A549 (cell line): ENCODE measurements around the gene OTULIN. TPM values are rescaled to one million over a fixed set of nuclear protein-coding genes. Genes with fewer than 3 reads are reported as not detected.

Experiments
- ATAC-seq, 2 experiments: fragments of 200-7000 bp in 1 of 2; fragments of >200 bp in 1 of 2; cut with Nextera tagmentation in 1 of 2; cut with Tn5 transposase in 1 of 2; 3 replicates each; pipeline versions ENCODE4 v1.8.0 to v1.9.1; 2018 to 2020; ENCODE audit warnings: mild to moderate bottlenecking in 1 of 2, moderate library complexity in 1 of 2
- CTCF ChIA-PET: fragments of 300-600 bp; sonication (Branson Sonifier 250); formaldehyde crosslinking; extraction: SDS; loops from one replicate; lab custom pipeline; 2021; ENCODE audit warnings: antibody characterized with exemption, inconsistent platforms; lab: Yijun Ruan, JAX
- POLR2A ChIA-PET: fragments of 350-600 bp; formaldehyde crosslinking; extraction: SDS; loops from one replicate; lab custom pipeline; 2021; ENCODE audit warnings: antibody characterized with exemption, inconsistent platforms; lab: Yijun Ruan, JAX
- DNase-seq, 2 experiments: peaks; one replicate each; pipeline versions ENCODE4 v3.0.0 to v3.0.0-alpha.2; 2011 to 2016; ENCODE audit warnings: low read depth in 1 of 2, low spot score in 1 of 2
- FAIRE-seq: peaks from 2 replicates; lab custom pipeline; 2011; peaks lifted over from hg19 to GRCh38; lab: Jason Lieb, UNC
- H3K27ac ChIP-seq, 2 experiments: fragments of >200 bp; sonication (Bioruptor Twin); formaldehyde crosslinking; 3 replicates each; pipeline ENCODE4 v1.5.1; 2016 to 2017
- H3K4me1 ChIP-seq: fragments of >200 bp; sonication (Bioruptor Twin); formaldehyde crosslinking; 3 replicates; pipeline ENCODE4 v1.6.1; 2016
- H3K4me2 ChIP-seq: fragments of >200 bp; sonication (Bioruptor Twin); formaldehyde crosslinking; 3 replicates; pipeline ENCODE4 v1.6.1; 2016
- H3K4me3 ChIP-seq: fragments of >200 bp; sonication (Bioruptor Twin); formaldehyde crosslinking; 3 replicates; pipeline ENCODE4 v1.5.1; 2016
- H3K9me3 ChIP-seq: fragments of >200 bp; sonication (Bioruptor Twin); formaldehyde crosslinking; 3 replicates; pipeline ENCODE4 v1.6.1; 2016
- CBX2 ChIP-seq: fragments of 200-600 bp; sonication (generic); IDR thresholded peaks from 2 replicates; pipeline ENCODE4 v1.6.1; 2016; ENCODE audit warnings: low read depth, mild to moderate bottlenecking, borderline replicate concordance
- E2F6 ChIP-seq: IDR thresholded peaks from 2 replicates; pipeline ENCODE4 v1.6.1; 2012; ENCODE audit warnings: low read depth, borderline replicate concordance
- EHMT2 ChIP-seq: fragments of 200-600 bp; sonication (generic); IDR thresholded peaks from 2 replicates; pipeline ENCODE4 v1.6.1; 2016; ENCODE audit warnings: antibody characterized with exemption, low read depth, mild to moderate bottlenecking, moderate library complexity
- ELK1 ChIP-seq: fragments of 150-350 bp; IDR thresholded peaks from 2 replicates; pipeline ENCODE4 v1.6.1; 2014; ENCODE audit warnings: low read depth, mild to moderate bottlenecking, low read length
- FOSB ChIP-seq: fragments of 250-450 bp; sonication (Bioruptor Pico); IDR thresholded peaks from 2 replicates; pipeline ENCODE4 v1.5.0; 2020; ENCODE audit warnings: mild to moderate bottlenecking, moderate library complexity
- GATA3 ChIP-seq: IDR thresholded peaks from 2 replicates; pipeline ENCODE4 v1.6.1; 2012; ENCODE audit warnings: borderline replicate concordance
- HEYL ChIP-seq: fragments of 250-450 bp; sonication (Bioruptor Pico); IDR thresholded peaks from 2 replicates; pipeline ENCODE4 v1.8.0; 2021; ENCODE audit warnings: mild to moderate bottlenecking, moderate library complexity
- HOXB13 ChIP-seq: fragments of 250-450 bp; sonication (Bioruptor Pico); IDR thresholded peaks from 2 replicates; pipeline ENCODE4 v1.5.0; 2020; ENCODE audit warnings: low read depth, mild to moderate bottlenecking, moderate library complexity
- MAFK ChIP-seq: fragments of 450-650 bp; IDR thresholded peaks from 2 replicates; pipeline ENCODE4 v1.6.1; 2014; ENCODE audit not compliant: partially characterized antibody
- MAZ ChIP-seq: fragments of 150-350 bp; IDR thresholded peaks from 2 replicates; pipeline ENCODE4 v1.6.1; 2014; ENCODE audit warnings: antibody characterized with exemption, low read depth, low read length, borderline replicate concordance
- MYC ChIP-seq: IDR thresholded peaks from 2 replicates; pipeline ENCODE4 v1.6.1; 2012; ENCODE audit warnings: mild to moderate bottlenecking, inconsistent platforms, low read length, improper control_type of control experiment, borderline replicate concordance
- NPAS2 ChIP-seq: fragments of 250-450 bp; sonication (Bioruptor Pico); IDR thresholded peaks from 2 replicates; pipeline ENCODE4 v1.8.0; 2022; ENCODE audit warnings: mild to moderate bottlenecking, moderate library complexity, borderline replicate concordance
- RCOR1 ChIP-seq: fragments of 150-350 bp; IDR thresholded peaks from 2 replicates; pipeline ENCODE4 v1.6.1; 2014; ENCODE audit warnings: antibody characterized with exemption, low read length, low read depth
- REST ChIP-seq: fragments of 200-600 bp; sonication (generic); IDR thresholded peaks from 2 replicates; pipeline ENCODE4 v1.6.1; 2016; ENCODE audit warnings: antibody characterized with exemption, mild to moderate bottlenecking, moderate library complexity
- TFCP2L1 ChIP-seq: fragments of 250-450 bp; sonication (Bioruptor Pico); IDR thresholded peaks from 2 replicates; pipeline ENCODE4 v1.5.0; 2021; ENCODE audit warnings: mild to moderate bottlenecking
- ZC3H11A ChIP-seq: fragments of 450-650 bp; IDR thresholded peaks from 2 replicates; pipeline ENCODE4 v1.6.1; 2014; ENCODE audit warnings: antibody characterized with exemption, mild to moderate bottlenecking
- ZNF302 ChIP-seq: fragments of 250-450 bp; sonication (Bioruptor Pico); IDR thresholded peaks from 2 replicates; pipeline ENCODE4 v1.9.0; 2021; ENCODE audit warnings: inconsistent platforms, mild to moderate bottlenecking, moderate library complexity
- WGBS: methylation state at CpG from one replicate; pipeline ENCODE4 v1.1.6; 2017; ENCODE audit errors: missing lambda C conversion rate; 5-methylcytosine and 5-hydroxymethylcytosine counted together
- polyA plus RNA-seq, 4 experiments: library from polyadenylated mRNA; depleted of rRNA in 3 of 4; stranded (reverse); fragments of >200 nt; fragmentation: RNase III in 1 of 4; extraction: RNeasy Plus Mini Kit Qiagen cat#74134 plus additional on column Dnase treatment in 1 of 4; gene quantifications; 2 replicates in 3 of 4; 3 replicates in 1 of 4; pipeline ENCODE4 v1.2.3, GENCODE V29; 2011 to 2017
- TF ChIP-seq, protein P1 (sequence below): IDR thresholded peaks from 2 replicates; pipeline ENCODE4 v1.6.1; 2012
- TF ChIP-seq, protein P2 (sequence below): fragments of >200 bp; sonication (Bioruptor Twin); formaldehyde crosslinking; IDR thresholded peaks from 3 replicates; pipeline ENCODE4 v1.5.1; 2016
- TF ChIP-seq, protein P3 (sequence below): fragments of 250-450 bp; sonication (Bioruptor Pico); IDR thresholded peaks from 2 replicates; pipeline ENCODE4 v1.5.0; 2021; ENCODE audit warnings: mild to moderate bottlenecking, moderate library complexity, borderline replicate concordance

Gene OTULIN
- polyA plus RNA-seq, 2 of the 4 experiments (the other 2 are of a cell fraction) = 13.5 to 17.8 TPM

DNA sequence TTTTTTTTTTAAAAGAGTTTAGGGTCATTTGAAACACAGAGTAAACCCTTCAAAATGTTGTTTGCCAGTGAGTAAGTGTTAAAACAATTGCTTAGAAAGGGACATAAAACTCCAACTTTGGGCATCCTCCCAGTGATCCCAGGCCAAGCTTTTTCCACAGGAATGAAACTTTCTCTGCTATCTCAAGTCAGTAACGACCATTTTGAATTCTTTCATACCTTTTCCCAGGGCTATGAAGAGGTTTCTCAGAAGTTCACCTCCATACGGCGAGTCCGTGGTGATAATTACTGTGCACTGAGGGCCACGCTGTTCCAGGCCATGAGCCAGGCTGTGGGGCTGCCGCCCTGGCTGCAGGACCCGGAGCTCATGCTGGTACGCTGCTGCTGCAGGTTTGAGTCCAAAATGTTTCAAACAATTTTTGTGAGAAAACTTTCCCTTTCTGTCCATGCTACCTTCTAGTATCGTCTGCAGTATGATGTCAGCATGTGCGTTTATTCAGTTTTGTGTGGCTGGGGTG, 16.8 kb downstream of the OTULIN start:
- POLR2A ChIA-PET = no interaction called here
- Histone ChIP-seq H3K27ac (no peak overlapping the region), H3K9me3 (no peaks in the 10 kb centered on the region), H3K4me1 (0 out of 3 replicates have a peak, but pooled peaks cover 3% of the 10 kb centered on the region), H3K4me3 (no peak overlapping the region), H3K4me2 (no peak overlapping the region)
- no peak for FAIRE-seq
- ATAC-seq = no peak
- TF ChIP-seq NPAS2 (CRISPR knock-in tag) (no peak), REST (no peak), MAFK (no peak), ZC3H11A (no peak), RCOR1 (no peak), FOSB (CRISPR knock-in tag) (no peak), TFCP2L1 (no peak), CBX2 (no peak), GATA3 (no peak), EHMT2 (no peak), E2F6 (no peak), MYC (no peak), ZNF302 (CRISPR knock-in tag) (no peak)
- TF ChIP-seq, protein P1, sequence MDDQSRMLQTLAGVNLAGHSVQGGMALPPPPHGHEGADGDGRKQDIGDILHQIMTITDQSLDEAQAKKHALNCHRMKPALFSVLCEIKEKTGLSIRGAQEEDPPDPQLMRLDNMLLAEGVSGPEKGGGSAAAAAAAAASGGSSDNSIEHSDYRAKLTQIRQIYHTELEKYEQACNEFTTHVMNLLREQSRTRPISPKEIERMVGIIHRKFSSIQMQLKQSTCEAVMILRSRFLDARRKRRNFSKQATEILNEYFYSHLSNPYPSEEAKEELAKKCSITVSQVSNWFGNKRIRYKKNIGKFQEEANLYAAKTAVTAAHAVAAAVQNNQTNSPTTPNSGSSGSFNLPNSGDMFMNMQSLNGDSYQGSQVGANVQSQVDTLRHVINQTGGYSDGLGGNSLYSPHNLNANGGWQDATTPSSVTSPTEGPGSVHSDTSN = no peak
- TF ChIP-seq, protein P2, sequence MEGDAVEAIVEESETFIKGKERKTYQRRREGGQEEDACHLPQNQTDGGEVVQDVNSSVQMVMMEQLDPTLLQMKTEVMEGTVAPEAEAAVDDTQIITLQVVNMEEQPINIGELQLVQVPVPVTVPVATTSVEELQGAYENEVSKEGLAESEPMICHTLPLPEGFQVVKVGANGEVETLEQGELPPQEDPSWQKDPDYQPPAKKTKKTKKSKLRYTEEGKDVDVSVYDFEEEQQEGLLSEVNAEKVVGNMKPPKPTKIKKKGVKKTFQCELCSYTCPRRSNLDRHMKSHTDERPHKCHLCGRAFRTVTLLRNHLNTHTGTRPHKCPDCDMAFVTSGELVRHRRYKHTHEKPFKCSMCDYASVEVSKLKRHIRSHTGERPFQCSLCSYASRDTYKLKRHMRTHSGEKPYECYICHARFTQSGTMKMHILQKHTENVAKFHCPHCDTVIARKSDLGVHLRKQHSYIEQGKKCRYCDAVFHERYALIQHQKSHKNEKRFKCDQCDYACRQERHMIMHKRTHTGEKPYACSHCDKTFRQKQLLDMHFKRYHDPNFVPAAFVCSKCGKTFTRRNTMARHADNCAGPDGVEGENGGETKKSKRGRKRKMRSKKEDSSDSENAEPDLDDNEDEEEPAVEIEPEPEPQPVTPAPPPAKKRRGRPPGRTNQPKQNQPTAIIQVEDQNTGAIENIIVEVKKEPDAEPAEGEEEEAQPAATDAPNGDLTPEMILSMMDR = no peak
- CTCF ChIA-PET = interaction anchor here (1.0 to 6.5 kb wide), 3 partner anchors 46 to 333 kb away, joined by 6 to 41 read pairs (median 7); no protein-coding TSS in a partner anchor
- 91% methylated on average over 10 of the region's 10 CpGs for WGBS
- DNase-seq = no peak

GRCh38 chr5:14683906-14684455, 19.5 kb downstream of the OTULIN start:
- Histone ChIP-seq H3K4me2 (no peak overlapping the region), H3K27ac (no peak overlapping the region), H3K4me1 (0 out of 3 replicates have a peak, but pooled peaks cover 3% of the 10 kb centered on the region), H3K4me3 (no peak overlapping the region), H3K9me3 (no peaks in the 10 kb centered on the region)
- WGBS = 71% methylated on average over 4 of the region's 4 CpGs
- FAIRE-seq = no peak
- ChIA-PET CTCF (interaction anchor here (0.6 to 6.5 kb wide), 11 partner anchors 11 to 330 kb away, joined by 3 to 41 read pairs (median 13); no protein-coding TSS in a partner anchor), POLR2A (no interaction called here)
- no peak for ATAC-seq
- DNase-seq = no peak
- TF ChIP-seq ZC3H11A (no peak), FOSB (CRISPR knock-in tag) (no peak), E2F6 (no peak), MYC (no peak), TFCP2L1 (no peak), ZNF302 (CRISPR knock-in tag) (no peak), MAZ (no peak), HEYL (CRISPR knock-in tag) (no peak), HOXB13 (no peak), ELK1 (no peak)
- TF ChIP-seq, protein P3, sequence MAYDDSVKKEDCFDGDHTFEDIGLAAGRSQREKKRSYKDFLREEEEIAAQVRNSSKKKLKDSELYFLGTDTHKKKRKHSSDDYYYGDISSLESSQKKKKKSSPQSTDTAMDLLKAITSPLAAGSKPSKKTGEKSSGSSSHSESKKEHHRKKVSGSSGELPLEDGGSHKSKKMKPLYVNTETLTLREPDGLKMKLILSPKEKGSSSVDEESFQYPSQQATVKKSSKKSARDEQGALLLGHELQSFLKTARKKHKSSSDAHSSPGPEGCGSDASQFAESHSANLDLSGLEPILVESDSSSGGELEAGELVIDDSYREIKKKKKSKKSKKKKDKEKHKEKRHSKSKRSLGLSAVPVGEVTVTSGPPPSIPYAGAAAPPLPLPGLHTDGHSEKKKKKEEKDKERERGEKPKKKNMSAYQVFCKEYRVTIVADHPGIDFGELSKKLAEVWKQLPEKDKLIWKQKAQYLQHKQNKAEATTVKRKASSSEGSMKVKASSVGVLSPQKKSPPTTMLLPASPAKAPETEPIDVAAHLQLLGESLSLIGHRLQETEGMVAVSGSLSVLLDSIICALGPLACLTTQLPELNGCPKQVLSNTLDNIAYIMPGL (CRISPR knock-in tag) = no peak
- TF ChIP-seq, protein P2 = no peak
